K562 (cell line): ENCODE measurements around the gene LY6G6F. TPM values are rescaled to one million over a fixed set of nuclear protein-coding genes. Genes with fewer than 3 reads are reported as not detected.
A peak's percentile ranks its signal among the peaks of the same experiment; 100 is the strongest.

ENCODE experiments used
- BACH1 ChIP-seq: fragments of 200-800 bp; sonication (Bioruptor generic); IDR thresholded peaks from 2 replicates; pipeline ENCODE4 v1.6.1; 2016; ENCODE audit warnings: missing genetic modification characterization, missing compliant biosample characterization
- CBX5 ChIP-seq: IDR thresholded peaks from 2 replicates; pipeline ENCODE4 v1.6.1; 2014; ENCODE audit warnings: low read depth, borderline replicate concordance
- E2F4 ChIP-seq: sonication (generic); formaldehyde crosslinking; IDR thresholded peaks from 2 replicates; pipeline ENCODE4 v1.8.0; 2022; ENCODE audit warnings: mild to moderate bottlenecking, low read depth, missing genetic modification reagents
- ETV1 ChIP-seq: fragments of 450-650 bp; conservative IDR thresholded peaks from 2 replicates; pipeline ENCODE4 v1.6.1; 2016; ENCODE audit warnings: missing genetic modification characterization, control low read depth, low read depth, missing compliant biosample characterization
- ETV5 ChIP-seq: sonication (generic); formaldehyde crosslinking; IDR thresholded peaks from 2 replicates; pipeline ENCODE4 v1.4.0; 2020; ENCODE audit warnings: low read depth, mild to moderate bottlenecking, missing genetic modification reagents
- EZH2 ChIP-seq: IDR thresholded peaks from 2 replicates; pipeline ENCODE4 v1.6.1; 2012; ENCODE audit warnings: low read depth, mild to moderate bottlenecking, inconsistent platforms, low read length, borderline replicate concordance
- FOXK1 ChIP-seq: sonication (generic); formaldehyde crosslinking; IDR thresholded peaks from 2 replicates; pipeline ENCODE4 v1.8.0; 2022; ENCODE audit warnings: missing genetic modification reagents, mild to moderate bottlenecking, borderline replicate concordance
- HMGN3 ChIP-seq: IDR thresholded peaks from 2 replicates; pipeline ENCODE4 v1.6.1; 2011; ENCODE audit warnings: borderline replicate concordance, low read depth, mild to moderate bottlenecking, mixed read lengths, low read length; ENCODE audit not compliant: insufficient read length; ENCODE audit errors: extremely low read depth
- IFI16 ChIP-seq: fragments of 250-450 bp; sonication (Bioruptor Pico); IDR thresholded peaks from 2 replicates; pipeline ENCODE4 v2.1.2; 2022; ENCODE audit warnings: mild to moderate bottlenecking, inconsistent platforms
- ILF3 ChIP-seq: fragments of 450-650 bp; IDR thresholded peaks from 2 replicates; pipeline ENCODE4 v1.6.1; 2018; ENCODE audit warnings: antibody characterized with exemption, mild to moderate bottlenecking, moderate library complexity, borderline replicate concordance
- MED1 ChIP-seq: sonication (generic); formaldehyde crosslinking; IDR thresholded peaks from 2 replicates; pipeline ENCODE4 v1.8.1; 2023; ENCODE audit warnings: missing genetic modification reagents, borderline replicate concordance
- NR2F6 ChIP-seq: fragments of 450-650 bp; formaldehyde crosslinking; IDR thresholded peaks from 2 replicates; pipeline ENCODE4 v1.4.0; 2020; ENCODE audit warnings: mild to moderate bottlenecking
- PHF8 ChIP-seq: fragments of 200-600 bp; sonication (generic); IDR thresholded peaks from 2 replicates; pipeline ENCODE4 v1.6.1; 2012; ENCODE audit warnings: mixed run types, mild to moderate bottlenecking, inconsistent platforms, low read length, moderate library complexity, borderline replicate concordance
- PKNOX1 ChIP-seq: fragments of 450-650 bp; IDR thresholded peaks from 2 replicates; pipeline ENCODE4 v1.6.1; 2016
- SAFB2 ChIP-seq: fragments of 200-400 bp; formaldehyde crosslinking; IDR thresholded peaks from 2 replicates; pipeline ENCODE4 v1.6.1; 2018; ENCODE audit warnings: borderline replicate concordance, low read length, low read depth, moderate library complexity; ENCODE audit not compliant: severe bottlenecking
- SMC3 ChIP-seq: conservative IDR thresholded peaks from 2 replicates; pipeline ENCODE4 v1.6.1; 2011; ENCODE audit warnings: low read depth, low read length, improper control_type of control experiment; ENCODE audit not compliant: insufficient read depth
- TEAD4 ChIP-seq, 2 experiments: sonication (generic) in 1 of 2; formaldehyde crosslinking in 1 of 2; IDR thresholded peaks; 2 replicates each; pipeline versions ENCODE4 v1.6.1 to v1.8.0; 2012 to 2022; ENCODE audit warnings: borderline replicate concordance in 1 of 2, inconsistent platforms in 1 of 2, low read length in 1 of 2, mild to moderate bottlenecking in 1 of 2, missing genetic modification reagents in 1 of 2
- ZEB2 ChIP-seq: fragments of 450-650 bp; IDR thresholded peaks from 2 replicates; pipeline ENCODE4 v1.6.1; 2016
- ZNF140 ChIP-seq: fragments of 250-450 bp; sonication (Bioruptor Pico); IDR thresholded peaks from 2 replicates; pipeline ENCODE4 v1.8.0; 2021; ENCODE audit warnings: moderate library complexity, mild to moderate bottlenecking, inconsistent platforms
- ZNF280B ChIP-seq: fragments of 250-450 bp; sonication (Bioruptor Pico); IDR thresholded peaks from 2 replicates; pipeline ENCODE4 v1.5.1; 2021; ENCODE audit warnings: mild to moderate bottlenecking
- ZNF3 ChIP-seq: fragments of 250-450 bp; sonication (Bioruptor Pico); IDR thresholded peaks from 2 replicates; pipeline ENCODE4 v1.5.0; 2021; ENCODE audit warnings: mild to moderate bottlenecking, moderate library complexity
- ZNF79 ChIP-seq: fragments of 250-450 bp; sonication (Bioruptor Pico); IDR thresholded peaks from 2 replicates; pipeline ENCODE4 v1.4.0; 2020; ENCODE audit warnings: low read depth, mild to moderate bottlenecking, moderate library complexity
- polyA plus RNA-seq, 8 experiments: library from polyadenylated mRNA; depleted of rRNA in 4 of 8; stranded (reverse) in 5 of 8; unstranded in 3 of 8; fragments of >200 nt; fragmentation: Nextera tagmentation in 2 of 8; fragmentation: Illumina TruSeq in 1 of 8; extraction: Ambion mirVana in 2 of 8; extraction: Trizol in 1 of 8; gene quantifications; 2 replicates each; pipeline versions ENCODE4 v1.2.1 to v1.2.3, GENCODE V29; 2011 to 2014; ENCODE audit warnings: inconsistent platforms in 1 of 8, missing spikeins in 1 of 8
- total RNA-seq, 7 experiments: library from RNA; depleted of rRNA in 6 of 7; stranded (reverse); fragments of >200 nt in 6 of 7; fragmentation: Illumina TruSeq in 2 of 7; extraction: Trizol in 2 of 7; gene quantifications; 2 replicates each; pipeline versions ENCODE4 v1.2.1 to v1.2.3, GENCODE V29; 2011 to 2021; ENCODE audit warnings: low replicate concordance in 1 of 7
- TF ChIP-seq, protein P1 (sequence below): sonication (generic); formaldehyde crosslinking; IDR thresholded peaks from 2 replicates; pipeline ENCODE4 v1.9.0; 2022; ENCODE audit warnings: mild to moderate bottlenecking, missing genetic modification reagents
- TF ChIP-seq, protein P2 (sequence below): fragments of 450-650 bp; formaldehyde crosslinking; IDR thresholded peaks from 2 replicates; pipeline ENCODE4 v1.4.0; 2020; ENCODE audit warnings: mild to moderate bottlenecking, moderate library complexity

Gene LY6G6F
- total and polyA plus RNA-seq, 9 of the 15 experiments (the other 6 are each of a cell fraction or from before 2014, with no cell fraction given), result 0.14 to 0.50 (median 0.28) TPM; not detected in 2

GRCh38 chr6:31729515-31729978 is 22.9 kb downstream of the LY6G6F start (continued):
- peak; percentile 9; the same call in 1 of the 2 replicates for TF ChIP-seq E2F4 (CRISPR knock-in tag)
- no peak for TF ChIP-seq HMGN3
- no peak for TF ChIP-seq EZH2
- no peak for TF ChIP-seq ILF3
- no peak for TF ChIP-seq ZEB2
- TF ChIP-seq MED1 (CRISPR knock-in tag), result no peak
- no peak for TF ChIP-seq ZNF79 (CRISPR knock-in tag)
- TF ChIP-seq ZNF140, result no peak
- peak; percentile 39 for TF ChIP-seq ETV1 (tag)
- TF ChIP-seq, protein P1, sequence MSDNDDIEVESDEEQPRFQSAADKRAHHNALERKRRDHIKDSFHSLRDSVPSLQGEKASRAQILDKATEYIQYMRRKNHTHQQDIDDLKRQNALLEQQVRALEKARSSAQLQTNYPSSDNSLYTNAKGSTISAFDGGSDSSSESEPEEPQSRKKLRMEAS (CRISPR knock-in tag), result peak; percentile 62; the same call in 1 of the 2 replicates
- no peak for TF ChIP-seq PKNOX1
- peak; percentile 90 for TF ChIP-seq SMC3
- TF ChIP-seq PHF8, result peak; percentile 48; the same call in 1 of the 2 replicates
- TF ChIP-seq ZNF3, result no peak
- TF ChIP-seq CBX5, result no peak
- no peak for TF ChIP-seq BACH1 (tag)
- peak; percentile 54 for TF ChIP-seq TEAD4 (IDR thresholded peaks at IDR 0.05; ENCODE audit: low read length)
- TF ChIP-seq TEAD4 (CRISPR knock-in tag; IDR thresholded peaks at IDR 0.05; ENCODE audit: borderline replicate concordance), result peak; percentile 94; the same call in 1 of the 2 replicates
- TF ChIP-seq FOXK1 (CRISPR knock-in tag), result no peak
- TF ChIP-seq SAFB2, result no peak
- TF ChIP-seq ZNF280B (CRISPR knock-in tag), result no peak
- no peak for TF ChIP-seq IFI16
- TF ChIP-seq, protein P2, sequence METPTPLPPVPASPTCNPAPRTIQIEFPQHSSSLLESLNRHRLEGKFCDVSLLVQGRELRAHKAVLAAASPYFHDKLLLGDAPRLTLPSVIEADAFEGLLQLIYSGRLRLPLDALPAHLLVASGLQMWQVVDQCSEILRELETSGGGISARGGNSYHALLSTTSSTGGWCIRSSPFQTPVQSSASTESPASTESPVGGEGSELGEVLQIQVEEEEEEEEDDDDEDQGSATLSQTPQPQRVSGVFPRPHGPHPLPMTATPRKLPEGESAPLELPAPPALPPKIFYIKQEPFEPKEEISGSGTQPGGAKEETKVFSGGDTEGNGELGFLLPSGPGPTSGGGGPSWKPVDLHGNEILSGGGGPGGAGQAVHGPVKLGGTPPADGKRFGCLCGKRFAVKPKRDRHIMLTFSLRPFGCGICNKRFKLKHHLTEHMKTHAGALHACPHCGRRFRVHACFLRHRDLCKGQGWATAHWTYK (CRISPR knock-in tag), result no peak
- TF ChIP-seq ETV5 (CRISPR knock-in tag), result peak; percentile 49
- no peak for TF ChIP-seq NR2F6
